DND-41 (cell line): ENCODE results near the gene SCUBE1.

ENCODE experiments used
- ATAC-seq: fragments of 200-7000 bp; cut with Tn5 transposase; 3 replicates; pipeline ENCODE4 v1.9.1; 2021; ENCODE audit warnings: low read depth; ENCODE audit not compliant: insufficient read depth
- DNase-seq: peaks from one replicate; pipeline ENCODE4 v3.0.0-alpha.2; 2020
- H2AFZ ChIP-seq: 2 replicates; pipeline ENCODE4 v1.6.0; 2012; ENCODE audit warnings: low read depth, low read length
- H3K27ac ChIP-seq: 2 replicates; pipeline ENCODE4 v1.5.1; 2012; ENCODE audit warnings: low read length, inconsistent platforms
- H3K27me3 ChIP-seq: fragments of 200-600 bp; sonication (generic); 2 replicates; pipeline ENCODE4 v1.6.0; 2012; ENCODE audit warnings: low read length, mild to moderate bottlenecking, inconsistent platforms; ENCODE audit not compliant: insufficient read depth, poor library complexity
- H3K36me3 ChIP-seq: 2 replicates; pipeline ENCODE4 v1.5.1; 2012; ENCODE audit warnings: low read length, inconsistent platforms; ENCODE audit not compliant: insufficient read depth
- H3K4me1 ChIP-seq: 2 replicates; pipeline ENCODE4 v1.5.1; 2012; ENCODE audit warnings: mild to moderate bottlenecking, low read length; ENCODE audit not compliant: insufficient read depth
- H3K4me2 ChIP-seq: 2 replicates; pipeline ENCODE4 v1.6.0; 2012; ENCODE audit warnings: mild to moderate bottlenecking, moderate library complexity, low read length, inconsistent platforms; ENCODE audit not compliant: insufficient read depth
- H3K4me3 ChIP-seq, 2 experiments: fragments of 200-600 bp in 1 of 2; shearing (Covaris generic) in 1 of 2; 2 replicates each; pipeline ENCODE4 v1.5.1; 2012 to 2016; ENCODE audit warnings: inconsistent platforms in 2 of 2, low read length in 2 of 2, mild to moderate bottlenecking in 2 of 2, low read depth in 1 of 2, moderate library complexity in 1 of 2
- H3K79me2 ChIP-seq: 2 replicates; pipeline ENCODE4 v1.6.0; 2012; ENCODE audit warnings: low read length, inconsistent platforms; ENCODE audit not compliant: insufficient read depth
- H3K9ac ChIP-seq: 2 replicates; pipeline ENCODE4 v1.6.0; 2012; ENCODE audit warnings: low read depth, mild to moderate bottlenecking, inconsistent platforms, low read length, moderate library complexity
- H3K9me3 ChIP-seq: 2 replicates; pipeline ENCODE4 v1.5.1; 2012; ENCODE audit warnings: low read length, moderate library complexity, mild to moderate bottlenecking, inconsistent platforms; ENCODE audit not compliant: insufficient read depth, severe bottlenecking
- H4K20me1 ChIP-seq: 2 replicates; pipeline ENCODE4 v1.6.0; 2012; ENCODE audit warnings: low read length; ENCODE audit not compliant: insufficient read depth
- CTCF ChIP-seq: IDR thresholded peaks from 2 replicates; pipeline ENCODE4 v1.5.1; 2012; ENCODE audit warnings: borderline replicate concordance, low read length, moderate library complexity, mild to moderate bottlenecking; ENCODE audit not compliant: poor library complexity, severe bottlenecking; ENCODE audit errors: extremely low read depth
- EZH2 ChIP-seq: IDR thresholded peaks from 3 replicates; pipeline ENCODE4 v1.6.1; 2012; ENCODE audit warnings: borderline replicate concordance, low read depth, mild to moderate bottlenecking, moderate library complexity, low read length, inconsistent platforms; ENCODE audit not compliant: severe bottlenecking

SCUBE1 gene

GRCh38 chr22:43297270-43298061 is 45.7 kb downstream of the SCUBE1 start:
- TF ChIP-seq CTCF = no peak
- TF ChIP-seq EZH2 = no peak
- no peak overlapping the region for H3K27ac ChIP-seq
- DNase-seq = no peak
- peaks cover 4% of the 10 kb centered on the region; the same call in 1 of the 2 replicates for H4K20me1 ChIP-seq
- no peak overlapping the region for H3K9ac ChIP-seq
- H3K4me2 ChIP-seq = no peak overlapping the region
- H3K4me1 ChIP-seq = no peaks in the 10 kb centered on the region
- H3K9me3 ChIP-seq = no peaks in the 10 kb centered on the region
- H3K79me2 ChIP-seq = no peaks in the 10 kb centered on the region
- no peaks in the 10 kb centered on the region for H3K27me3 ChIP-seq
- H3K4me3 ChIP-seq = no peak overlapping the region
- no peak for ATAC-seq
- H3K36me3 ChIP-seq = no peaks in the 10 kb centered on the region
- no peak overlapping the region for H2AFZ ChIP-seq

GRCh38 chr22:43296276-43296902 is 46.8 kb downstream of the SCUBE1 start:
- no peaks in the 10 kb centered on the region for H3K4me1 ChIP-seq

GRCh38 chr22:43295660-43296059 is 47.5 kb downstream of the SCUBE1 start:
- Histone ChIP-seq H2AFZ (no peak overlapping the region), H3K9ac (no peak overlapping the region), H3K27me3 (no peaks in the 10 kb centered on the region), H3K4me1 (no peaks in the 10 kb centered on the region), H3K4me3 (no peak overlapping the region), H3K9me3 (no peaks in the 10 kb centered on the region), H3K79me2 (no peaks in the 10 kb centered on the region), H3K27ac (no peak overlapping the region), H4K20me1 (peaks cover 5% of the 10 kb centered on the region; the same call in 1 of the 2 replicates), H3K36me3 (no peaks in the 10 kb centered on the region), H3K4me2 (no peak overlapping the region)
- DNase-seq (no peak), ATAC-seq (no peak)
- TF ChIP-seq EZH2 (no peak), CTCF (no peak)

More at GRCh38 chr22:43296276-43296902, 46.8 kb downstream of the SCUBE1 start:
- ATAC-seq = no peak
- Histone ChIP-seq H3K9me3 (no peaks in the 10 kb centered on the region), H3K79me2 (no peaks in the 10 kb centered on the region), H3K27me3 (no peaks in the 10 kb centered on the region), H3K9ac (no peak overlapping the region), H3K4me3 (no peak overlapping the region), H3K4me2 (no peak overlapping the region), H4K20me1 (peaks cover 6% of the 10 kb centered on the region; the same call in 1 of the 2 replicates), H3K27ac (no peak overlapping the region), H3K36me3 (no peaks in the 10 kb centered on the region), H2AFZ (no peak overlapping the region)
- no peak for TF ChIP-seq EZH2
- TF ChIP-seq CTCF = no peak
- no peak for DNase-seq
